Kidney (tissue), 14 donors: Measurements from ENCODE around the gene UBAC1. TPM values are rescaled to one million over a fixed set of nuclear protein-coding genes. Genes with fewer than 3 reads are reported as not detected.

Experiments used
- DNase-seq, 5 donors: peaks; one replicate each; pipeline ENCODE4 v3.0.0-alpha.2; 2013 to 2020
- FAIRE-seq: peaks from 2 replicates; lab custom pipeline; 2012; peaks lifted over from hg19 to GRCh38; lab: Jason Lieb, UNC
- H3K27ac ChIP-seq, 2 donors: one replicate each; pipeline ENCODE4 v1.7.0; 2013; ENCODE audit warnings: low read depth in 2 of 2, low read length in 2 of 2, inconsistent platforms in 1 of 2
- H3K27me3 ChIP-seq: one replicate; pipeline ENCODE4 v1.7.1; 2013; ENCODE audit warnings: low read length, inconsistent platforms; ENCODE audit not compliant: control insufficient read depth, insufficient read depth
- H3K36me3 ChIP-seq, 3 donors: one replicate each; pipeline versions ENCODE4 v1.7.0 to v1.7.1; 2013; ENCODE audit warnings: low read length in 3 of 3, control low read depth in 1 of 3, inconsistent platforms in 1 of 3; ENCODE audit not compliant: insufficient read depth in 3 of 3, control insufficient read depth in 2 of 3
- H3K4me1 ChIP-seq, 3 donors: one replicate each; pipeline versions ENCODE4 v1.7.0 to v1.7.1; 2013; ENCODE audit warnings: low read length in 3 of 3, inconsistent platforms in 1 of 3, low read depth in 1 of 3; ENCODE audit not compliant: control insufficient read depth in 2 of 3, insufficient read depth in 2 of 3
- H3K4me3 ChIP-seq, 3 donors: one replicate each; pipeline versions ENCODE4 v1.7.0 to v1.8.1; 2013; ENCODE audit warnings: low read length in 3 of 3, control low read depth in 1 of 3, inconsistent platforms in 1 of 3
- H3K9ac ChIP-seq, 3 donors: one replicate each; pipeline versions ENCODE4 v1.7.0 to v1.7.1; 2013; ENCODE audit warnings: low read length in 3 of 3, control low read depth in 1 of 3, inconsistent platforms in 1 of 3
- H3K9me3 ChIP-seq, 3 donors: one replicate each; pipeline versions ENCODE4 v1.7.0 to v1.7.1; 2013; ENCODE audit warnings: low read length in 3 of 3, control low read depth in 1 of 3, inconsistent platforms in 1 of 3; ENCODE audit not compliant: control insufficient read depth in 2 of 3, insufficient read depth in 1 of 3
- CTCF ChIP-seq: IDR thresholded peaks from 3 replicates; pipeline ENCODE4 v1.5.1; 2012; ENCODE audit warnings: mild to moderate bottlenecking, moderate library complexity, borderline replicate concordance; ENCODE audit not compliant: insufficient read depth; ENCODE audit errors: extremely low read depth
- intact Hi-C: fragments of 100-400 bp; cut with DNase I; formaldehyde crosslinking; loops from one replicate; pipeline ENCODE4 v1.11.1; 2022
- polyA plus RNA-seq: library from polyadenylated mRNA; stranded (reverse); fragments of 350-450 nt; fragmentation: Illumina TruSeq; extraction: RNeasy Lipid Tissue Mini Kit (QIAGEN cat#74804); gene quantifications from one replicate; pipeline ENCODE4 v1.2.3, GENCODE V29; 2014; ENCODE audit warnings: low read depth, low replicate concordance; ENCODE audit not compliant: insufficient read depth
- total RNA-seq: library from RNA; stranded (reverse); fragmentation: NEBNext Ultra II Directional; extraction: Animal tissue kit (Norgen Biotek cat#: 25700); gene quantifications from one replicate; pipeline ENCODE4 v1.2.1, GENCODE V29; 2021
- donor health status: control.
- donor health status: control.
- donor health status: control.
- donor health status: control.
- donor health status: control.
- donor health status: DM: yes; HTN: yes; CAD: no.
- donor health status: Normal renal cell carcinoma (clear cell type).

Gene UBAC1
- total and polyA plus RNA-seq, 2 donors from 2014 or later, result 40.2 to 52.6 TPM

DNA sequence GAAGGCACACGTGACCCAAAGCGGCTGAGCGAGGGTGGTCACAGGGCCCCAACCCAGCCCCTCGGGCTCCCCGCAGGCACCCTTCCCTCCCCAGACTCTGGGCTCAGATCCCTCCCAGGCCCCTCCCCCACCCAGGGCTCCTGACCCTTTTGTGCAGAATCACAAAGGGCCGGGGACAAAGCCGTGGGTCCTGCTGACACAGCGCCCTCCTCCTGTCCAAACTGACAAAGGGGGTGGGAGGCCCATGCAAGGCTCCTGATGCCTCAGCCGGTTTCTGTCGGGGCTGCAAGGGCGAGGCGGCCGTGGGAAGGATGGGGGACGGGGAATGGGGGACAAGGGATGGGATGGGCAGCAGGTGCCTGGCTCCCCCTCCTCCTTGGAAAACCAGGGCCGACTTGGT is 43.5 kb upstream of the UBAC1 start:
- intact Hi-C loops, result no loop called here
- H3K4me3 ChIP-seq, result no peak overlapping the region
- no peak for DNase-seq

DNA sequence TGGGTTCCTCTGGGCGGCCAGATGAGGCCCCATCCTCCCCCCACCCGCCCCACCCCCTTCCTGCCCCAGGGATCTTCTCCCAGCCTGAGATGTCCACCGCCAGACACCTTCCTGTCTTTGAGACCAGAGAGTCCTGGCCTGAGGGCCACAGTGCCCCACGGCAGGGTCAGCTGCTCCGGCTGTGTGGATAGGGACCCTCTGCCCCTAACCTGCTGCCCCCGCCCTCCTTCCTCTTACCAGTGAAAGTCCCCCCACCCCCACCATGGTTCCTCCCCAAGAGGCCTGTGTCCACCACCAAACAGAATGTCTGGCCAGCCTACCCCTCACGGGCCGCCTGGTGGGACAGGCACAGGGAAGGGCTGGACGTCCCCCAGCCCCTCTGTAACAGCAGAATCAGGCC is 43.0 kb upstream of the UBAC1 start:
- FAIRE-seq, result no peak
- no peak for DNase-seq
- Histone ChIP-seq H3K4me3 (no peak overlapping the region), H3K9me3 (no peaks in the 10 kb centered on the region), H3K4me1 (peaks cover 0 to 7% (median 5%) of the 10 kb centered on the region in 3 donors), H3K27ac (no peak overlapping the region), H3K36me3 (no peaks in the 10 kb centered on the region), H3K9ac (no peak overlapping the region), H3K27me3 (no peaks in the 10 kb centered on the region)
- TF ChIP-seq CTCF, result no peak
- intact Hi-C loops, result no loop called here

More for the DNA sequence above, 43.5 kb upstream of the UBAC1 start:
- H3K27ac ChIP-seq, result no peak overlapping the region
- TF ChIP-seq CTCF, result no peak
- H3K4me1 ChIP-seq, result peaks cover 0 to 7% (median 5%) of the 10 kb centered on the region in 3 donors
- no peaks in the 10 kb centered on the region for H3K9me3 ChIP-seq
- no peak overlapping the region for H3K9ac ChIP-seq
- H3K27me3 ChIP-seq, result no peaks in the 10 kb centered on the region
- no peak for FAIRE-seq
- H3K36me3 ChIP-seq, result no peaks in the 10 kb centered on the region

DNA sequence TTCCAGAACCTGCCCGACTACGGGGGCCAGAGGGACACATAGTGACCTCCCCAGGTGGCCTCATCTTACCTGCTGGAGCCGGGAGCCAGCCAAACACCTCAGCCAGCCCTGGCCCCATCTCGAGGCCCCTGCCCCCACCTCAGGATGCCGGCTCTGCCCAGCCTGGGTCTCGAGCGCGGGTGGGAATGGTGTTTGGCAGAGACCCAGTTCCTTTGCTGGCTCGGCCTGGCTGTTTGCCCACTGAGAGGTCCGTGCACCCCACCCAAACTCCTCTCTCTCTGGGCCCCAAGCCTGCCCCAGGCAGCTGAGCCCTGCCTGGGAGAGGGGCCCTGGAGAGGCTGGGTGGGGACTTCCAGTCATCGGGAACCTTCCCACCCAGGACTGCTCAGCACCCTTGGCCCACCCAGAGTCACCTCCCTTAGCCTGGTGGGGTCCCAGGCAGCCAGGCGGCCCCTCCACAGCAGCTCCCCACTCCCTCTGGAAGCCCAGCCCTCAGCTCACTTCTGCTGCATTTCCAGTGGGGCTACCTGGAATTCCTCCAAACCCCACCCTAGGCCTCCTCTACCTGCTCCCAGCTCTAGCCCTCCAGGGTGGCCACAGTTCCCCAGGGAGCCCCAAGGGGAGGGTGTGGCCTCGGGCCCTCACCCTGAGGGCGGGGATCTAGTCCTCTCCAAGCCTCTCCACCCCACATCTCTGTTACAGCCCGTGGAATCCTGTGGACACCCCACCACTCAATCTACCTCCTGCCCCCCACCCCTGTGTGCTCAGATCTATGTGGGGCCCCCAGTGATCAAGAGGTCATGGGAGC is 42.4 kb upstream of the UBAC1 start:
- no peak for TF ChIP-seq CTCF
- no peaks in the 10 kb centered on the region for H3K9me3 ChIP-seq
- H3K9ac ChIP-seq, result no peak overlapping the region
- H3K27ac ChIP-seq, result no peak overlapping the region
- FAIRE-seq (no peak), DNase-seq (no peak)
- H3K36me3 ChIP-seq, result no peaks in the 10 kb centered on the region
- no peaks in the 10 kb centered on the region for H3K27me3 ChIP-seq
- H3K4me3 ChIP-seq, result no peak overlapping the region
- H3K4me1 ChIP-seq, result peaks cover 0 to 7% (median 5%) of the 10 kb centered on the region in 3 donors
- intact Hi-C loops, result no loop called here
